HG02571 (cell line): ENCODE results near the gene SUPT4H1.

ENCODE experiments used
- ATAC-seq: cut with Tn5 transposase; IDR thresholded peaks from one replicate; pipeline ENCODE4 v1.9.1; 2021; ENCODE audit warnings: mild to moderate bottlenecking, moderate library complexity; ENCODE audit not compliant: unreplicated experiment

SUPT4H1 gene

DNA sequence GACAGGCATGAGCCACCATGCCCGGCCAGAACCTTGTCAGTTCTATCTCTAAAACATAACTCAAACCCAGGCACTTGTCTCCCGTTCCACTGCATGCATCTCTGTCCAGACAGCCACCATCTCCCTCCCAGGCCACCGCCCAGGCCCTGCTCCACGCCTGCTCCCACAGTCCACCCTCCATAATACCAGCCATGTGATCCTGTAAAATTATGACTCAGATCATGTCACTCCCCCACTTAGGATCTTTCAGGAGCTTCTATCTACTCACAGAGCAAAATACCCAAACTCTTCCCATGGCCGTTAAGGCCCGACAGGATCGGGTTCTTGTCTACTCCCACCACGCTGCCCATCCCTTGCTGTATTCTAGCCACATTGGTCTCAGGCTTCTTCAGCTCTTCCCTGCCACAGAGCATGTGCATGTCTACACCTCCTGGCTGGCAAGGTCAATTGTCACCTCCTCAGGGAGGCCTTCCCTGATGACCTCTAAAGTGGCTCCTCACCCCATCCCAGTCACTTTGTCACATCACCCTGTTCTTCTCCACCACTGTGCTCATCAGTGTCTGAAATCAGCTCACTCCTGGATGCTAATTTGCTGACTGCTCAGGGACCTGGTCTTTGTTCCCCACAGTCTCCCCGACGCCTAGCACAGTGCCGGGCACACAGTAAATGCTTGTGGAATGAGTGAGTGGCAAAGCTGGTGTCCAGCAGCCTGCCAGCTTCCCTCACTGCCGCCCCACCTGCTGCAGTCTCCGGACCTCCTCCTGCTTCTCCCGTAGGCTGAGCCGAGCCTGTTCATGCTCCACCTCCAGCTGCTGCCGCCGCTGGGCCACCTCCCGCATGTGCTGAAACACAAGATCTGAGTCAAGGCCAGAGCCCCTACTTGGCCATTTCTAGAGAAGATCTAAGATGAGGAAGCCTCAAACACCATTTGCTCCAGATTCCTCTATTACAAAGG, 30.2 kb downstream of the SUPT4H1 start:
- no peak for ATAC-seq

DNA sequence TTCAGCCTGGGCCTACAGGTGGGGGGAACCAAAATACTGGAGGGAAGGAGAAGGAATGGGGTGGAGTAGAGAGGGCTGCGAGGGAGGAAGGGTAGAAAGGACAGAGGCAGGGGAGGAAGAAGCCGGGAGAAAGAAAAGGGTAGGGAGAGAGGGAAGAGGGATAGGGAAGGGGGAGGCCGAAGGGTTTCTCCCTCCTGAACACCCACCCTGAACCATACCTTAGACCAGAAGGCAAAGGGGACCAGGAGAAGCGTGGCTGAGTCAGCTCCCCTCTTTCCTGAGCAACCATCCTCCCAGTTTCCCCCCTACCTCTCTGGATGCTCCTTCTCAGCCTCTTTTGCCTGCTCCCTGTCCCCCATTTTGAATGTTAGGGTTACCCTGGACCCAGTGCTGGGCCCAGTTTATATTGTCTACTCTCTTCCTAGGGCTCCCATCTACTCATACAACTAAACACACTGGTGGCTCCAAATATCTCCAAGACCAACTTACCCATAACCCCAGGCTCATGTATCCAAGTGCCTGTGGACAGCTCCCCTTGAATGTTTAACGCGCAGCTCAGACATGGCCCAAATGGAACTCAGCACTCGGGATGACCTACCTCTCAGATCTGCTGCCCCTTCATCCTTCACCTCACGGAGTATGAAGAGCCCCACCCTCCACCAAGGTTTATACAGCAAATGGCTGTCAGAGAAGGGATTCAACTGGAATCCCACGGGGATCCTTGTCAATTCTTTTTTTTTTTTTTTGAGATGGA, 31.3 kb downstream of the SUPT4H1 start:
- ATAC-seq = no peak

DNA sequence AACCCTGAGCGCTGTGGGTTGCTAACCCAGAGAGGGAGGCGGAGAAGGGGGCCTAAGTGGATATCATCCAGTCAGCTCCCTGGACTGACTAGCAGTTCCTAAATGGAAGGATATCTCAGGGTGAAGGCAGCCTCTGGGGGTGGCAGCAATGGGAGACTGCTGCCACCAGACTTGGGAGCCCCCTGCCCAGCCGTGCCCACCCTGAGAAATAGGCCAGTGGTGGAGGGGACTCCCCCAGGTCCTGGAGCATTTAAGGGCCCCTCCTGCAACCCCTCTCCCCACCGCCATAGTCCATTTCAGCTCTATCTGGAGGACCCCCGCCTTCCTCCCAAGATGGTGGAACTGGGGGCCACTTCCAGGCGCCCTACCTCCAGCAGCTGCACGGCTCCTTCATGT, 31.8 kb downstream of the SUPT4H1 start:
- no peak for ATAC-seq

DNA sequence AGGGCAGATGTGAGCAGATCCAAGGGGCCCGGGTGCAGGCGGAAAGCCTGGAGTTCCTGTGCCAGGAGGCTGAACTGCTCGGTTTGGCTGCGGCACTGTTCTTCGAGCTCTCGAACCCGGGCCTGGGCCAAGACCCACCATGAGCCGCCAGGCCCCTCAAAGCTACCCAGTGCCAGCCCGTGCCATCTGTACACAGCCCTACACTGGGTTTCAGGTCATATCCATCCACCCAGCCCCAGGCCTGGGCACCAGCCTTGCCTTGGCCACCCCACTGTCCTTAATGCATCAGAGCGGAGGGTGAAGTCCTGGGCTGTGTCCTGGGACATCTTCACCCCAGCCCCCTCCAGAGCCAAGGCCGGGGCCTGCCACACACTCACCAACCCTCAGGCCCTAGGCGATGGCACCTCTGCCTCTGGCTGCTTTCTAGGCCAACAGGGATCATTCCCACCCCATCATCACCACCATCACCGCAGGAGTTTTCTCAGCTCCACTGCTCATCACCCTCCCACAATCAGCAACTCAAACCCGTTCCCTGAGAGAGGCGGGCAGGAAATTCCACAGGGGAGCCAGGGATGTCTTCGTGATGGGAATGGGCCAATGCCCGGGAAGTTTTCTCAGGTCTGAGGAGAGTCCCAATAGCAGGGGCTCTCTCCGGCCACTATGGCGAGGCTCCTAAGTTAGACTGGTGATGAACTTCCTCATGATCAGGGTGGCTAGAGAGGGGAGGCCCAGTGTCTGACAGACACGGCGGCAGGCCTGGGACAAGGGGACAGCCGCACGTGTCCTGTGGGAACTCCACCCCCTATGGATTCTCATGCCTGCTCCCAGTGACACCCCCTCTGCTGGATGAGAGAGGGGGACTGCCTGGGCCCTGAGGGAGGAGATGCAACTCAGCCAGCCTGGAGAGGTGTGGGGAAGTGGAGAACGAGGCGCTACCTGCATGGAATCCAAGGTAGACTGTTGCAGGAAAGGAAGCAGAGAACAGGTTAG, 32.5 kb downstream of the SUPT4H1 start:
- ATAC-seq = no peak

DNA sequence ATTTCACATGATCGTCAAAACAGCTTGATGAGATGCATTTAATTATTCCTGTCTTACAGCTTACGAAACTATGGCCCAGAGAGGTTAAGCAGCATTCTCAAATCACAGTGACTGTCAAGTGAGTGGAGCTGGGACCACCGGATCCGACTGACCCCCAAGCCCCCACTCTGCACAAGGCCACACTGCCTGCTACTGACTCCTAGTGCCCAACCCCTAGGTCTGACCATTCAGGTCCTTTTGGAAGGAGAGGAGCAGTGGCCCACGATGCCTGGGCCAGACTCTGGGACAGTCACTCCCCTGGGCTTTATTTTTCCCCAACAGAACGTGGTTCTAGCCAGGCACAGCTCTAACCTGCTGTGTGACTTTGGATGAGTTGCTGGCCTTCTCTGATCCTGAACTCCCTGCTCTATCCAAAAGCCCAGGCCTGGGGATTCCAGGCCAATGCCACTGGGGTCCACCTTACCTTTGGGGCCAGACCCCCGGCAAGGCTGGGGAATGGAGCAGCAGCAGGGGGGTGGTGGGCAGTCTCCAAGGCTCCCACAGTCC, 33.3 kb downstream of the SUPT4H1 start:
- no peak for ATAC-seq

DNA sequence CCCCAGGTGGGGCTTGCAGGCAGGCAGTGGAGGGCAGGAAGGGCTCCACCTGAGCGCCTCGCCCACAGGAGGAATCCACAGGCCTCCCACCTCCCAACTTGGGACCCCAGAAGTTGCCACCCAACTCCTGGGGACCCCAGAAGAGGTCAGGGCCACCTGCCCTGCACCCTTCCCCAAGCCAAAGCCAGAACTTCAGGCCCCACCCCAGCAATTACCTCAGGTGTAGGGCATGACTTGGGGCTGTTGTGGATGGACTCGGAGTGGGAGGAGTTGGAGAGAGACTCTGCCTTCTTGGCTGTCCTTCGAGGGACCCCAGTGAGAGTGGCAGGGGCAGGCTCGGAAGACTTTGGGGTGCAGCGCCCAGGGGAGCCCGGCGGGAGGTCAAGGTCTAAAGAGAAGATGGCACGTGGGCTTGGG, 33.9 kb downstream of the SUPT4H1 start:
- no peak for ATAC-seq

DNA sequence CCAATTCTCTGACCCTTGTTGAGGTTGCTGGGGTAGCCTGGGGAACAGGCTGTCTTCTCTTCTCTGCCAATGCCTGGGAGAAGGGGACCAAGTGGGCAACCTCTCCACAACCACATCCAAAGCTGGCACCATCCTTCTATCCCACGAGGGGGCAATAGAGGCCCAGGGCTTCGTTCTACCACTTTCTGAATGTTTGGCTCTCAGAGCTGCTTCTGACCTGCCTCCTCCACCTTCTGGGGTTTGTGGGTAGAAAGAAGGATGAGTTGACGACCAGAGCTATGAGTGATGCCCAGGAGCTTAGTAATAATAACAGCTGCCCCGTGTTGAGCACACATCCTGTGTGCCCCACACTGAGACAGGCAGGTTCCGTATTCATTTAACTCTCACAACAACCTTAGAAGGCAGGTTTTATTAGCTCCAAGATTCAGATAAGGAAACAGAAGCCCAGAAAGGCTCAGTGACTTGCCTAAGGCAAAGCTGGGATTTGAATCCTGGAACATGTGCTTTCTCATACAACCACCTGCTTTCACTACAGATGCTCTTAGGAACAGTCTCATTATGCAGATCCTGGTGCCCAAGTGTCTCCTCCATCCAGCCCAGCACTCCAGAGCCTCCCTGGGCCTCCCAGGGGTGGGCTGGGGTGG, 34.5 kb downstream of the SUPT4H1 start:
- no peak for ATAC-seq

DNA sequence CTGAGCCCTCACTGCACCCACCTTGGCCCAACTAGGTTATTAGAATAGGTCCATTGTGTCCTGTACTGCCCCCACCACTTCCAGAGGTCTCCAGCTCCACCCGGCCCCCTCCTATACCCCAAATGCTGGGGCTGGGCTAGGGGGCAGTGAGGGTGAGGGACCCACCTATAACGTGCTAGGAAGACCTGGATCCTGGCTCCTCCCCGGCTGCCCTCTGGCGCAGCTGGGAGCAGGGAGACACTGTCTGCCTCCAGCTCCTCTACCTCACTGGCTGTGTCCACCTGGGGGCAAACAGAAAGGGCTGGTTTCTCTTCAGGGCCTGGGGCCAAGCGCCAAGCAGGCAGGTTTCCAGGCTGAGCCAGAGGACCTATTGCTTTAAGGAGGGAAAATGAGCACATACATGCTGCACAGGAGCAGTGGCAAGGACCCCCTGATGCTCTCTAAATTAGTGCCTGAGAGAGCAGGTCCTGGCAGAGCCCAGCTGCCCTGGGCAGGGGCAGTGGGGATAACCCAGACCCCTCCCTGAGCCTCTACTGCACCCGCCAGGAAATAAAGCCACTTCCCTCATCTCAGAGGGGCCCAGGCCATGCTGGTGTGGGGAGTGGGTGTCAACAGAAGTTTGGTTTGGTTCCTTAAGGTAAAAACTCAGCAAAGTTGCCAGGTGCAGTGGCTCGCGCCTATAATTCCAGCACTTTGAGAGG, 35.6 kb downstream of the SUPT4H1 start:
- no peak for ATAC-seq

DNA sequence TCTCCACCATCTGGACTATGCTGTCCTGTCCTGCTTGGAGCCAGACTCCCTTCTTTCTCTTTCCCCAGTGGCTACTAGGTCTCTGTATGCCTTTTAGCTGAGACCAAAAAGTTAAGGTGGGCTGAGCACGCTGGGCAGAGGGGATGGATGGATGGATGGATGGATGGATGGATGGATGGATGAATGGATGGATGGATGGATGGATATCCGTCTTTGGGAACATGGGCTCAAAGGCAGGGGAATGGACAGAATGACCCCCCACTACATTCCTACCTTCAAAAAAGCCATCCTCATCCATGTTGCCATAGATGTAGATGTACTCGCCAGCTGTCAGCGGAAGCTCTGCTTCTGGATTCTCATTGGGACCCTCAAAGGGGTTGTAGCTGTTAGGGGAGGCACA, 36.3 kb downstream of the SUPT4H1 start:
- ATAC-seq = no peak

DNA sequence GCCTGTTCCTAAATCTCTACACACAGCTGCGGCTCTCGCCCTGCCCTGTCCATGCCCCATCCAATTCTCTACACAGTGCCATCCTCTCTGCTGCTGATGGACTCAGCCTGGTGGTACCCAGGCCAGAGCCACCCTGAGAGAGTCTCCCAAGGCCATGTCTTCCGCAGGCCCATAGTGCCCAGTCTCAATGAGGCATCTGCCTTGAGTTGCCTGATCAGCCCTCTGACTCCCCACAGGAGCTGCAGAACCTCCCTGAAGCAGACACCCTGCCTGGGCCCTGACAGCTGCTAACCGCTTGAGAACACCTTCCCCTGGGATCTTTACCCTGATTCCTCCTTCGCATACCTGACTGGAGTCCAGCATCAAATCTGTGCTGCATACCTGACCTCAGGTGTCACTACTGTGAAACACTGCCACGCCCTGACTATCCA, 36.7 kb downstream of the SUPT4H1 start:
- ATAC-seq = no peak

DNA sequence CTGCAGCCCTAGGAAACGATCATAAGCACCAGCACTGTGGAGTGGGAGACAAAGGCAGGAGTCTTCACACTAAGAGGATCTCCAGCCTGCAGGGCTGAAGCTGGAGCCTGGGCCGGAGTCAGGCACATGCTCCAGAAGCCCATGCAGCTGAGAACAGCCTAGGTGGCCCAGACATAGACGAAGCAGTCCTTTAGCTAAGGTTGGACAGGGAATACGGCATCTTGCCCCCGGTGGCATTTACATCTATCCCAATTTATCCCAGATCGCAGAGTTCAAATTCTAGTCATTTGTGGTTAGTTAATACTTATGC, 37.3 kb downstream of the SUPT4H1 start:
- ATAC-seq = no peak

DNA sequence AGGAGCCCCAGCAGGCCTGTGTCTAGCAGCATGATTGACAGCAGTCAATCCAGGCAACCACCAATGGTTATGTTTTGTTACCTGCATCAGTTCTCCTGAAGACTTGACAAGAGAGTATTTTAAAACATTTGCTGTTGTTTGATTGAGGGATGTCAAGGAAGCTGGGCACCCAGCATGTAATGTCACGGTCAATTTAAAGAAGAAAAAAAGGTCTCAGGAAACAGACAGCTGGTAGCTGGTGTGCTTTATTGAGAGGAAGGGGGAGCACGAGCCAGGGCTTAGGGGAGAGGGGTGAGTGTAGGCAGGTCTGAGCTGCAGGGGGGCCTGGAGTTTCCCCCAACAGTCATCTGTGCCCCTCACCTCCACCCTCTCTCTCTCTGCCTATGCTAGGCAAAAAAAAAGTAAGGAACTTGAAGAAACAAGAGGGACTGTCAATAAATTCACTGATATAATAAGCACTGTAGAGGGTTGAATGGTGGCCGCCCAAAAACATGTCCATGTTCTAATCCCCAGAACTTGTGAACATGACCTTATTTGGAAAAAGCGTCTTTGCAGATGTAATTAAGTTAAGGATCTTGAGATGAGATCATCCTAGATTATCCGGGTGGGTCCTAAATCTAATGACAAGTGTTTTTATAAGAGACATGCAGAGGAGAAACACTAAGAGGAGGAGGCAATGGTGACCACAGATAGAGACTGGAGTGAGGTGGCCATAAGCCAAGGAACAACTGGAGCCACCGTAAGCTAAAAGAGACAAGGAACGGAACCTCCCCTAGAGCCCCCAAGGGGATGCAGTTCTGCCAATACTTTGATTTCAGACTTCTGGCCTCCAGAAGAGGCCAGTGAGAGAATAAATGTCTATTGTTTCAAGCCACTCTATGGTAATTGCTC, 37.9 kb downstream of the SUPT4H1 start:
- ATAC-seq = no peak

DNA sequence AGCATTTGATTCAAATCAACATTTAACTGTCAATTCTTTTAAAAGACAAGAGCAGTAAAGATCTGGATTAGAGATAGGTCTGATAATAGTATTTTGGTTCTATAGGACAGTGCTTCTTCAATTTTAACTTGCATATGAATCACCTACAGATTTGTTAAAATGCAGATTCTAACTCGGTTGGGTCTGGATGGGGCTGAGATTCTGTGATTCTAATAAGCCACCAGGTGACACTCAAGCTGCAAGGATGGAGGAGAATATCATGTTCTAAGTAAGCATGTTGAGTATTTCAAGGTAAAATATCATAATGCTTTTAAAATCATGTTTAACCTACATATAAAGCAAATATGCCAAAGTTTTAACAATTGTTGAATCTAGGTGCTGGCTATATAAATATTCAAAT, 39.2 kb downstream of the SUPT4H1 start:
- ATAC-seq = no peak

DNA sequence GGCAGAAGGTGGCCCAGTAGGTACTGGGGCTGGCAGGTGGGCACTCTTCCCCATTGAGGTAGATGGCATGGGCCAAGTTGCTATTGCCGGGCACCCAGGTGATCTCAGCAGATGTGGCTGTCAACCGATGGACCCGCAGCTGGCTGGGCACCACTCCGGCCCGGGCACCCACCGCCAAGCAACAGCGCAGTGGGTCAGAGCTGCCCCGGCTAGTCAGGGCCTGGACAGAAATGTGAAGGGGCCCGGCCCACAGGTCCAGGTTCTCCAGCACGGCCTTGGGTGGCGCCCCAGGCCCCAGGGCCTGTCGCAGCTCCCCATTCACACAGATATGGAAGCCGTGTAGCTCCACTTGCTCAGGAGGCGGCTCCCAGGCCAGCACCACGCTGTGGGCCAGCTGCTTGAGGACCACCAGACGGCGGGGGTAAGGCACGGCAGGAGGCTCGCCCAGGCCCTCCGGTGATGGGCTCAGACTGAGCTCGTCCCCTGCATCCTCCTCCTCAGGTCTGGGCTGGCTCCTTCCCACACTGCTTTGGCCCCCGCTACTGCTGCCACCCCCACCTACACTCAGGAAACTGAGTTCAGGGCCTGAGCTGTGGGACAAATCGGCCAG, 39.9 kb downstream of the SUPT4H1 start:
- ATAC-seq = no peak

DNA sequence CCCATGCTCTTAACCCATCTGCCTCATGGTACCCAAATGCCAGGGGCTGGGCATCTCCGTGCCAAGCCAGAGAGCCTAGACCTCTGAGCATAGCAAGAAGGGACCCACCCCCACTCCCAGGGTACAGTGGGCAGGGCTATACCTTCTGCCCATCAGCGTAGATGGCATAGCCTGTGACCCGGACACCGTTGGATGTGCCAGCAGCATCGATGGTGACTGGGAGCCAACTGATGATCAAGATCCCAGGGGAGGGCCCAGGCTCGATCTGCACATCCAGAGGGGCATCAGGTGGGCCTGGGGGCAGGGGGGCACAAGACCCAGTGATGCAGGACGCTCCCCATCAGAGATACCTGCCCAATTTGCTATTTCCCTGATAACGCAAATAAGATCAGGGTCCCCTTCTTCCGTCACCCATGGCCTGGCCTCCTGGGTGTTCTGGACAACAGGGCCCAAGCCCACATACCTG, 40.5 kb downstream of the SUPT4H1 start:
- ATAC-seq = no peak

DNA sequence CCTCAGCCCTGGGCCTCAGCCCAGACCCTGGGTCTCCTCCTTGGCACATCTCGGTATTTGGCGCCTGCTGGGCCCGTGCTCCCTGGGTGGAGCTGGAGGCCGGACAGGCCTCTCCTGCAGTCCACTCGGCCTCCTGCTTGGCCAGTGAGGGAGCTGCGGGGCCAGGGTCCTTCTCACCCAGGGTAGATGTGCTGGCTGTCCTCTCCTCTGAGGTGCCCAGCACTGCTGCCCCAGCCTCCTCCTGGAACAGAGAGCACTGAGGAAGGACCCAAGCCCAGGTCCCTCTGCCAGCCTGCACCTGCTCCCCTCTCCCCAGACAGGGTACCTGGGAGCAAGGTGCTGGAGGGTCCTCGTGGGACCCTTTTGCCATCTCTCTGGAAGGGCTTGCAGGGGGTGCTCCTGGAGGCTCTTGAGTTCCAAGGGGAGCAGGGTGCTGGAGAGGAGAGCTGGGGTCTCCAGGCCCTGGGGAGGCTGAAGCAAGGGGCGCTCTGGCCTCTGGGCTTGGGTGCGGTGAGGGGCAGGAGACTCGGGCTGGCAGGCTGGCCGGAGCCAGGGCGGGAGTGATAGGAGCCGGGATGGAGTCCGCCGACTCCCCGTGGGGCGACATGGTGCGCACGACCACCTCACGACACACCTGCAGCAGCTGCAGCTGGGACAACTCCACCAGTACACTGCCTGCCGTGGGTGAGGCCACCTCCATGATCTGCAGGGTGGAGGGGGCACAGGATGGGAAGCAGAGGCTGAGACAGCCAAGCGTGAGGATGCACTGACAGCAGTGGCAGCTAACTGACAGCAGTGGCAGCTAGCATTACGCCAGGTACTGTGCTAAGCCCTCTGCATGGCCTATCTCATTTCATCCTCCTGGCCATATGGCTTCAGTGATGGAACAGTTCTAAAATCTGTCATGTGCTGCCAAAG, 41.2 kb downstream of the SUPT4H1 start:
- ATAC-seq = no peak

DNA sequence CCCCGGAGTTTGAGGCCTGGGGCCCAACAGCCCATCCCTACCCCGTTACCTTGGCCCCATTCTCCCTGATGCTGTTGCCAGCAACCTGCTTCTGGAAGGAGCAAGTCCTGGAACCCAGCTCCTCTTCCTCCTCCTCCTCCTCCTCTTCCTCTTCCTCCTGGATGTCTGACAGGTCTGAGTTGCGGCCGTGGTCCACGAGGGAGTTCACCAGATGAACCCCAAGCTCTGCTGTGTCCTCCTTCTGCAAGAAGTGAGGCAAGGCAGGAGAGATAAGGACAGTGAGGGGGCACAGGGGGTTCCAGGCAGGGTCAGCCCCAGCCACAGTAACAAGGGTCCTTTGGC, 42.1 kb downstream of the SUPT4H1 start:
- no peak for ATAC-seq
